Loucy (cell line): ENCODE data around the gene NFAT5.
"Not testable (repeated sequence)": the region's sequence is repeated elsewhere in the genome, so short reads cannot be mapped to it uniquely, and the experiment has no call there.

ENCODE experiments used
- H2AFZ ChIP-seq: fragments of 200-600 bp; sonication (generic); 2 replicates; pipeline ENCODE4 v1.6.0; 2016; ENCODE audit warnings: antibody characterized with exemption, mild to moderate bottlenecking, low read length, moderate library complexity
- H3F3A ChIP-seq: fragments of 200-600 bp; 2 replicates; pipeline ENCODE4 v1.6.0; 2016; ENCODE audit warnings: antibody characterized with exemption, low read depth, mild to moderate bottlenecking
- H3K27me3 ChIP-seq: fragments of 200-600 bp; sonication (generic); 2 replicates; pipeline ENCODE4 v1.6.1; 2014; ENCODE audit warnings: low read length, mild to moderate bottlenecking; ENCODE audit not compliant: insufficient read depth, poor library complexity, severe bottlenecking
- H3K36me3 ChIP-seq: fragments of 200-600 bp; sonication (generic); 2 replicates; pipeline ENCODE4 v1.6.1; 2016; ENCODE audit warnings: low read length; ENCODE audit not compliant: insufficient read depth
- H3K4me1 ChIP-seq: fragments of 200-600 bp; sonication (generic); 2 replicates; pipeline ENCODE4 v1.5.1; 2014; ENCODE audit warnings: low read length, mild to moderate bottlenecking; ENCODE audit not compliant: insufficient read depth, poor library complexity, severe bottlenecking
- H3K4me2 ChIP-seq: fragments of 200-600 bp; sonication (generic); 2 replicates; pipeline ENCODE4 v1.6.0; 2014; ENCODE audit warnings: antibody characterized with exemption, low read length, low read depth, mild to moderate bottlenecking; ENCODE audit not compliant: poor library complexity, severe bottlenecking
- H3K4me3 ChIP-seq: fragments of 200-600 bp; sonication (generic); 2 replicates; pipeline ENCODE4 v1.5.1; 2014; ENCODE audit warnings: low read length, mild to moderate bottlenecking, mixed read lengths; ENCODE audit not compliant: poor library complexity, severe bottlenecking
- H3K79me2 ChIP-seq: fragments of 200-600 bp; sonication (generic); 2 replicates; pipeline ENCODE4 v1.6.1; 2014; ENCODE audit warnings: low read length; ENCODE audit not compliant: insufficient read depth
- H3K9ac ChIP-seq: fragments of 200-600 bp; sonication (generic); 2 replicates; pipeline ENCODE4 v1.6.0; 2014; ENCODE audit warnings: mild to moderate bottlenecking, low read depth, low read length, moderate library complexity; ENCODE audit not compliant: poor library complexity, severe bottlenecking
- H3K9me2 ChIP-seq: fragments of 200-600 bp; sonication (generic); replicated peaks from 2 replicates; pipeline ENCODE4 v1.6.1; 2016; ENCODE audit warnings: low read depth, low read length, mixed read lengths
- H3K9me3 ChIP-seq: fragments of 200-600 bp; sonication (generic); 2 replicates; pipeline ENCODE4 v1.6.1; 2014; ENCODE audit warnings: mild to moderate bottlenecking, antibody characterized with exemption, low read length, low read depth; ENCODE audit not compliant: insufficient read depth
- H4K20me1 ChIP-seq: fragments of 200-600 bp; sonication (generic); 2 replicates; pipeline ENCODE4 v1.6.0; 2014; ENCODE audit warnings: antibody characterized with exemption, low read length, mild to moderate bottlenecking; ENCODE audit not compliant: insufficient read depth, poor library complexity, severe bottlenecking
- EZH2phosphoT487 ChIP-seq: fragments of 200-600 bp; IDR thresholded peaks from 2 replicates; pipeline ENCODE4 v1.6.1; 2018; ENCODE audit warnings: antibody characterized with exemption, mild to moderate bottlenecking, moderate library complexity, borderline replicate concordance
- TF ChIP-seq, protein P1 (sequence below): fragments of 200-600 bp; sonication (generic); conservative IDR thresholded peaks from 2 replicates; pipeline ENCODE4 v1.5.1; 2014; ENCODE audit warnings: mild to moderate bottlenecking, antibody characterized with exemption, low read length

Gene NFAT5

DNA sequence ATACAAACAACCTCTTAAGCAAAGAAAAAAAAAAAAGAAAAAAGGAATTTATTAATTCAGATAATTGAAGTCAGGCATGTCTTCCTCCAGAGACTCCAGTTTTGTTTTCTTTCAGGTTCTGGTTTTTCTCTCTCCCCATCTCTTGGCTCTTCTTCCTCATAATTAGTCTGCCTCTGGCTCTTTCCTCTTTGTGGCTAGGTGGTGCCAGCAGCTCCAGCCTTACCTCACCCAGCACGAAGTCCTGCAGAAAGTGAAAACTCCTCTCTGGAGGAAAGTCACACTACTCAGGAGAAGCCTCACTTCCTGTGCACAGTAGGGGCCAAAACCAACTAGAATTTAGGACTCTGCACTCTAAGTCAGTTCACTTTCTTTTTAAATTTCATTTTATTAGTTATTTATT lies 10.3 kb upstream of the NFAT5 start:
- H3K9me2 ChIP-seq: no peaks in the 10 kb centered on the region
- H4K20me1 ChIP-seq: no peaks in the 10 kb centered on the region
- H3K79me2 ChIP-seq: no peaks in the 10 kb centered on the region
- H3K4me1 ChIP-seq: peaks cover 19% of the 10 kb centered on the region
- no peaks in the 10 kb centered on the region for H3F3A ChIP-seq
- no peak overlapping the region for H3K4me3 ChIP-seq
- no peak overlapping the region for H3K4me2 ChIP-seq
- no peaks in the 10 kb centered on the region for H3K36me3 ChIP-seq
- no peak overlapping the region for H3K9ac ChIP-seq
- no peak overlapping the region for H2AFZ ChIP-seq
- no peaks in the 10 kb centered on the region for H3K9me3 ChIP-seq
- TF ChIP-seq, protein P1, sequence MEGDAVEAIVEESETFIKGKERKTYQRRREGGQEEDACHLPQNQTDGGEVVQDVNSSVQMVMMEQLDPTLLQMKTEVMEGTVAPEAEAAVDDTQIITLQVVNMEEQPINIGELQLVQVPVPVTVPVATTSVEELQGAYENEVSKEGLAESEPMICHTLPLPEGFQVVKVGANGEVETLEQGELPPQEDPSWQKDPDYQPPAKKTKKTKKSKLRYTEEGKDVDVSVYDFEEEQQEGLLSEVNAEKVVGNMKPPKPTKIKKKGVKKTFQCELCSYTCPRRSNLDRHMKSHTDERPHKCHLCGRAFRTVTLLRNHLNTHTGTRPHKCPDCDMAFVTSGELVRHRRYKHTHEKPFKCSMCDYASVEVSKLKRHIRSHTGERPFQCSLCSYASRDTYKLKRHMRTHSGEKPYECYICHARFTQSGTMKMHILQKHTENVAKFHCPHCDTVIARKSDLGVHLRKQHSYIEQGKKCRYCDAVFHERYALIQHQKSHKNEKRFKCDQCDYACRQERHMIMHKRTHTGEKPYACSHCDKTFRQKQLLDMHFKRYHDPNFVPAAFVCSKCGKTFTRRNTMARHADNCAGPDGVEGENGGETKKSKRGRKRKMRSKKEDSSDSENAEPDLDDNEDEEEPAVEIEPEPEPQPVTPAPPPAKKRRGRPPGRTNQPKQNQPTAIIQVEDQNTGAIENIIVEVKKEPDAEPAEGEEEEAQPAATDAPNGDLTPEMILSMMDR: no peak
- TF ChIP-seq EZH2phosphoT487: no peak
- H3K27me3 ChIP-seq: no peaks in the 10 kb centered on the region

DNA sequence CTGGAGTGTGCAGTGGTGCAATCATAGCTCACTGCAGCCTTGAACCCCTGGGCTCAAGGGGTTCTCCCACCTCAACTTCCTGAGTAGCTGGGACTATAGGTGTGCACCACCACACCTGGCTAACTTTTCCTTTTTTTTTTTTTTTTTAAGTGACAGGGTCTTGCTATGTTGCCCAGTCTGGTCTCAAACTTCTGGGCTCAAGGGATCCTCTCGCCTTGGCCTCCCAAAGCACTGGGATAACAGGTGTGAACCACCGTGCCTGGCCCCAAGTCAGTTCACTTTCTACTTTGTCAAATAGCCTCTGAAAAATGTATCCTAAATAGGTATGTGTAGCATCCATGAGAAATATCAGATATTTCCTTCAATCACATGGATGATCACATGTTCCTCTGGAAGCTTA lies 9.9 kb upstream of the NFAT5 start:
- peaks cover 19% of the 10 kb centered on the region for H3K4me1 ChIP-seq
- no peaks in the 10 kb centered on the region for H3K9me3 ChIP-seq
- H2AFZ ChIP-seq: no peak overlapping the region
- no peaks in the 10 kb centered on the region for H4K20me1 ChIP-seq
- H3K36me3 ChIP-seq: no peaks in the 10 kb centered on the region
- no peaks in the 10 kb centered on the region for H3K9me2 ChIP-seq
- no peaks in the 10 kb centered on the region for H3K27me3 ChIP-seq
- no peak overlapping the region for H3K9ac ChIP-seq
- no peaks in the 10 kb centered on the region for H3F3A ChIP-seq
- H3K4me2 ChIP-seq: no peak overlapping the region
- H3K79me2 ChIP-seq: no peaks in the 10 kb centered on the region
- no peak overlapping the region for H3K4me3 ChIP-seq
- TF ChIP-seq, protein P1: no peak
- TF ChIP-seq EZH2phosphoT487: no peak

DNA sequence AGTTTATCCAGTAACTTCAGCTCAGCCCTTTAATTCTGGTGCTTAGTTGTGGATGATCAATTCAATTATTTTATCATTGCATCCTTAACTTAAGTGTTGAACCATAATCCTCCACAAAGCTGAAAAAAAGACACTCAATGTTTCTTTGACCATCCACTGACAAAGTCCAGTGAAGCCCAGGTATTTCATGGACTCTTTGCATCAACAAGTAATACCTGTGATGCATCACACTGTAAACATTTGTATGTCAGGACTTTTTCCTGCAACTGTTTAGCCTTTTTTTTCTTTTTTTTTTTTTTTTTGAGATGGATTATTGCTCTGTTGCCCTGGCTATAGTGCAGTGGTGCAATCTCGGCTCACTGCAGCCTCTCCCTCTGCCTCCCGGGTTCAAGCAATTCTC lies 6.6 kb upstream of the NFAT5 start:
- Histone ChIP-seq H3K4me1 (peaks cover 19% of the 10 kb centered on the region), H3K27me3 (no peaks in the 10 kb centered on the region), H3K79me2 (no peaks in the 10 kb centered on the region), H3K9me2 (no peaks in the 10 kb centered on the region), H3K36me3 (no peaks in the 10 kb centered on the region), H3K9me3 (no peaks in the 10 kb centered on the region), H2AFZ (no peak overlapping the region), H3K9ac (no peak overlapping the region), H3K4me3 (no peak overlapping the region), H4K20me1 (no peaks in the 10 kb centered on the region), H3F3A (no peaks in the 10 kb centered on the region), H3K4me2 (no peak overlapping the region)
- no peak for TF ChIP-seq EZH2phosphoT487
- TF ChIP-seq, protein P1: no peak

DNA sequence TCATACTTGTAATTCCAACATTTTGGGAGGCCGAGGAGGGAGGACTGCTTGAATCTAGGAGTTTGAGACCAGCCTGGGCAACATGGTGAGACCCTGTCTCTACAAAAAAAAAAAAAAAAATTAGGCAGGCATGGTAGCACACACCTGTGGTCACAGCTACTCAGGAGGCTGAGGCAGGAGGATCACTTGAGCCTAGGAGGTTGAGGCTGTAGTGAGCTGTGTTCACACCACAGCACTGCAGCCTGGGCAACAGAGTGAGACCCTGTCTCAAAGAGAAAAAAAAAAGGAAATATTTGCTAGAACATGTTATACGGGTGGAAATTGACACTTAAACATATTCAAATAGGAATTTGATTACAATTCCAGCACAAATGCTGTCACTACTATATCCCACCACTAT lies 4.4 kb upstream of the NFAT5 start:
- not testable (repeated sequence) for H3K36me3 ChIP-seq, H3K9me2 ChIP-seq, H3K4me1 ChIP-seq, H3K9ac ChIP-seq, H4K20me1 ChIP-seq, H2AFZ ChIP-seq, H3F3A ChIP-seq, H3K4me3 ChIP-seq, H3K9me3 ChIP-seq, H3K4me2 ChIP-seq, H3K27me3 ChIP-seq
- H3K79me2 ChIP-seq: peaks cover 13% of the 10 kb centered on the region
